Lung (tissue), 12 donors: ENCODE results near the gene GARIN3. TPM values are rescaled to one million over a fixed set of nuclear protein-coding genes. Genes with fewer than 3 reads are reported as not detected.

Experiments used
- ATAC-seq: fragments of 200-7000 bp; cut with Tn5 transposase; one replicate; pipeline ENCODE4 v1.9.1; 2020; ENCODE audit warnings: moderate number of reproducible peaks; ENCODE audit not compliant: insufficient read depth, low FRiP score
- DNase-seq, 3 donors: peaks; one replicate each; pipeline ENCODE4 v3.0.0-alpha.2; 2013 to 2017
- H3K27ac ChIP-seq, 2 donors: one replicate each; pipeline ENCODE4 v1.5.1; 2013; ENCODE audit warnings: mild to moderate bottlenecking in 2 of 2, moderate library complexity in 2 of 2, control low read depth in 1 of 2, inconsistent platforms in 1 of 2, low read depth in 1 of 2, low read length in 1 of 2
- H3K27me3 ChIP-seq, 3 donors: one replicate each; pipeline ENCODE4 v1.5.1; 2013; ENCODE audit warnings: low read length in 2 of 3; ENCODE audit not compliant: control insufficient read depth in 3 of 3, insufficient read depth in 3 of 3
- H3K36me3 ChIP-seq, 4 donors: one replicate each; pipeline ENCODE4 v1.5.1; 2013; ENCODE audit warnings: low read length in 4 of 4, mild to moderate bottlenecking in 1 of 4, moderate library complexity in 1 of 4; ENCODE audit not compliant: control insufficient read depth in 4 of 4, insufficient read depth in 4 of 4
- H3K4me1 ChIP-seq, 5 donors: one replicate each; pipeline ENCODE4 v1.5.1; 2013; ENCODE audit warnings: low read length in 5 of 5, mild to moderate bottlenecking in 2 of 5, moderate library complexity in 1 of 5; ENCODE audit not compliant: control insufficient read depth in 5 of 5, insufficient read depth in 5 of 5
- H3K4me3 ChIP-seq: one replicate; pipeline ENCODE4 v1.5.1; 2013; ENCODE audit warnings: mild to moderate bottlenecking, control low read depth, moderate library complexity
- H3K9ac ChIP-seq, 2 donors: one replicate each; pipeline ENCODE4 v1.5.1; 2013; ENCODE audit warnings: low read length in 2 of 2, control low read depth in 1 of 2; ENCODE audit not compliant: insufficient read depth in 1 of 2
- H3K9me3 ChIP-seq, 4 donors: one replicate each; pipeline ENCODE4 v1.5.1; 2013; ENCODE audit warnings: low read length in 3 of 4, mild to moderate bottlenecking in 1 of 4, moderate library complexity in 1 of 4; ENCODE audit not compliant: control insufficient read depth in 4 of 4, insufficient read depth in 3 of 4
- WGBS, 2 donors: extraction: QIAGEN DNeasy Blood & Tissue Kit; methylation state at CpG; one replicate each; pipeline ENCODE4 v1.1.7; 2013; 5-methylcytosine and 5-hydroxymethylcytosine counted together
- polyA plus RNA-seq, 2 donors: library from polyadenylated mRNA; stranded (reverse); fragments of 200-250 nt; gene quantifications; one replicate each; pipeline ENCODE4 v1.2.1, GENCODE V29; 2013
- total RNA-seq, 2 donors: library from RNA; depleted of rRNA in 1 of 2; stranded (reverse); fragments of >200 nt in 1 of 2; gene quantifications; one replicate each; pipeline ENCODE4 v1.2.1, GENCODE V29; 2014 to 2021
- TF ChIP-seq, protein P1 (sequence below): IDR thresholded peaks from 2 replicates; pipeline ENCODE4 v1.5.1; 2012; ENCODE audit warnings: mild to moderate bottlenecking; ENCODE audit errors: control extremely low read depth, extremely low read depth
- donor health status: control.
- donor health status: control.
- donor health status: Bipolar disorder and iron deficiency.
- donor health status: healthy.
- donor health status: DM: yes; HTN: yes; CAD: no.

Gene GARIN3
- total and polyA plus RNA-seq, 4 donors = not detected

DNA sequence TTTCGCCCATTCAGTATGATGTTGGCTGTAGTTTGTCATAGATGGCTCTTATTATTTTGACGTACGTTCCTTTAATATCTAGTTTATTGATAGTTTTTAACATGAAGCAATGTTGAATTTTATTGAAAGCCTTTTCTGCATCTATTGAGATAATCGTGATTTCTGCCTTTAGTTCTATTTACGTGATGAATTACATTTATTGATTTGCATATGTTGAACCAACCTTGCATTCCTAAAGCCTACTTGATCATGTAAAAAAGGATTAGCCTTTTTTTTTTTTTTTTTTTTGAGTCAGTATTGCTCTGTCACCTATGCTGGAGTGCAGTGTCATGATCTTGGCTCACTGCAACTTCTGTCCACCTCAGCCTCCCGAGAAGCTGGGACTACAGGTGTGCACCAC lies 39.6 kb upstream of the GARIN3 start:
- WGBS, 2 donors = 79 to 80% methylated on average over 6 of the region's 6 CpGs
- H3K9ac ChIP-seq = no peak overlapping the region
- H3K4me3 ChIP-seq = no peak overlapping the region
- H3K4me1 ChIP-seq = no peaks in the 10 kb centered on the region
- peaks cover 0 to 2% (median 0%) of the 10 kb centered on the region in 4 donors for H3K9me3 ChIP-seq
- DNase-seq (no peak), ATAC-seq (no peak)
- TF ChIP-seq, protein P1, sequence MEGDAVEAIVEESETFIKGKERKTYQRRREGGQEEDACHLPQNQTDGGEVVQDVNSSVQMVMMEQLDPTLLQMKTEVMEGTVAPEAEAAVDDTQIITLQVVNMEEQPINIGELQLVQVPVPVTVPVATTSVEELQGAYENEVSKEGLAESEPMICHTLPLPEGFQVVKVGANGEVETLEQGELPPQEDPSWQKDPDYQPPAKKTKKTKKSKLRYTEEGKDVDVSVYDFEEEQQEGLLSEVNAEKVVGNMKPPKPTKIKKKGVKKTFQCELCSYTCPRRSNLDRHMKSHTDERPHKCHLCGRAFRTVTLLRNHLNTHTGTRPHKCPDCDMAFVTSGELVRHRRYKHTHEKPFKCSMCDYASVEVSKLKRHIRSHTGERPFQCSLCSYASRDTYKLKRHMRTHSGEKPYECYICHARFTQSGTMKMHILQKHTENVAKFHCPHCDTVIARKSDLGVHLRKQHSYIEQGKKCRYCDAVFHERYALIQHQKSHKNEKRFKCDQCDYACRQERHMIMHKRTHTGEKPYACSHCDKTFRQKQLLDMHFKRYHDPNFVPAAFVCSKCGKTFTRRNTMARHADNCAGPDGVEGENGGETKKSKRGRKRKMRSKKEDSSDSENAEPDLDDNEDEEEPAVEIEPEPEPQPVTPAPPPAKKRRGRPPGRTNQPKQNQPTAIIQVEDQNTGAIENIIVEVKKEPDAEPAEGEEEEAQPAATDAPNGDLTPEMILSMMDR = no peak
- no peaks in the 10 kb centered on the region for H3K27me3 ChIP-seq
- H3K36me3 ChIP-seq = no peaks in the 10 kb centered on the region
- H3K27ac ChIP-seq = no peak overlapping the region

DNA sequence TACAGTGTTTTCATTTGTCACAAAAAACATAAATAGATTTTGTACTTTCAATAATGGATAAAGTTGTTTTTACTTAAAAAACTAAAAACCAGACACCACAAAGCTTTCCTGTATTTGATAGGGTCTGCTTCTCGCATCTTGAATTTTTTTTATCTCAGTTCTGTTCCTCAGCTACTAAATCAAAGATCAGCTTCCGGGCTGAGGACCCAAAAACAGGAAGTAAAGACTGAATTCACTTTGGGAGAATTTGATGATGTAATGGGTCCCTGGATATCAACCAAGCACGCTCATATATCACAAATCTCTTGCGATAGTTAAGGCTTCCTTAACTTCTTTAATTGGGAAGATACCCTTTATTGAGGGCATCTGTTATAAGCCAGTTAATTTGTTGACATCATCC lies 38.7 kb upstream of the GARIN3 start:
- Histone ChIP-seq H3K27ac (no peak overlapping the region), H3K4me3 (no peak overlapping the region), H3K9me3 (peaks cover 0 to 2% (median 0%) of the 10 kb centered on the region in 4 donors), H3K9ac (no peak overlapping the region), H3K36me3 (no peaks in the 10 kb centered on the region), H3K4me1 (no peaks in the 10 kb centered on the region), H3K27me3 (no peaks in the 10 kb centered on the region)
- DNase-seq (no peak), ATAC-seq (no peak)
- 17 to 39% methylated on average over 4 of the region's 4 CpGs for WGBS, 2 donors
- TF ChIP-seq, protein P1 = no peak

DNA sequence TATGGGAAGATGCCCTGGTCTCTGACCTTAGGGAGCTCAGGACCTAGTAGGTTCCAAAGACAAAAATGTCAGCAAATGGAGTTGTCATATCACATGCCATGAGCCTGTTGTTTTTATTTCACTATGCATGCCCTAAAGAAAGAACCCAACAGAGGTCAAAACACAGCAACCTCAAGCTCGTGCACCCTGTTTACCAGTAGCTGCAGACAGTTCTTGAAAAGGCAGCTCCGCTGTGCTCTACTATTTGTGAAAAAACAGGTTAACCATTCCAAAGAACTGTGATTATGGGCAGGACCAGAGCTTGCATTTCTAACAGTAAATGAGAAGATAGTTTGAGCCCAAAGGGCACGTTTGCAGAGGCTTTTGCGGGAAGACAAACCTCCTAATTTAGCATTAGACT lies 37.4 kb upstream of the GARIN3 start:
- Histone ChIP-seq H3K27ac (no peak overlapping the region), H3K27me3 (no peaks in the 10 kb centered on the region), H3K9me3 (peaks cover 0 to 2% (median 0%) of the 10 kb centered on the region in 4 donors), H3K36me3 (no peaks in the 10 kb centered on the region), H3K9ac (no peak overlapping the region), H3K4me3 (no peak overlapping the region), H3K4me1 (no peaks in the 10 kb centered on the region)
- ATAC-seq (no peak), DNase-seq (no peak)
- TF ChIP-seq, protein P1 = no peak
- 80% methylated on average over 4 of the region's 4 CpGs for WGBS, 2 donors

DNA sequence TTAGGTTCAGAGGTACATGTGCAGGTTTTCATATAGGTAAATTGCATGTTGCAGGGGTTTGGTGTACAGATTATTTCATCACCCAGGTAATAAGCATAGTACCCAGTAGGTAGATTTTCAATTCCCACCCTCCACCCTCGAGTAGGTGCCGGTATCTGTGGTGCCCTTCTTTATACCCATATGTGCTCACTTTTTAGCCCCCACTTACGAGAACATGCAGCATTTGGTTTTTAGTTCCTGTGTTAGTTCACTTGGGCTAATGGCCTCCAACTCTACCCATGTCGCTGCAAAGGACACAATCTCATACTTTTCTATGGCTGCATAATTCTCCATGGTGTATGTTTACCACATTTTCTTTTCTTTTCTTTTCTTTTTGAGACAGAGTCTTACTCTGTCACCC lies 35.8 kb upstream of the GARIN3 start:
- DNase-seq (no peak), ATAC-seq (no peak)
- Histone ChIP-seq H3K4me3 (no peak overlapping the region), H3K9me3 (peaks cover 0 to 2% (median 0%) of the 10 kb centered on the region in 4 donors), H3K27me3 (peaks cover 0 to 3% (median 0%) of the 10 kb centered on the region in 3 donors), H3K27ac (no peak overlapping the region), H3K9ac (no peak overlapping the region), H3K4me1 (no peaks in the 10 kb centered on the region), H3K36me3 (no peaks in the 10 kb centered on the region)
- WGBS, 2 donors = 83 to 86% methylated on average over 4 of the region's 4 CpGs
- TF ChIP-seq, protein P1 = no peak
